Epithelial cell of esophagus (primary cell): ENCODE data around the gene TRMT11.

Source experiments
- DNase-seq: peaks from one replicate; pipeline ENCODE4 v3.0.0; 2010; ENCODE audit warnings: low read depth
- H3K4me3 ChIP-seq: 2 replicates; pipeline ENCODE4 v1.5.1; 2011; ENCODE audit warnings: mild to moderate bottlenecking, low read length, control low read depth
- CTCF ChIP-seq: IDR thresholded peaks from 2 replicates; pipeline ENCODE4 v1.5.1; 2011; ENCODE audit warnings: low read depth, mild to moderate bottlenecking, low read length, control low read depth, inconsistent platforms; ENCODE audit not compliant: insufficient read depth; ENCODE audit errors: missing control alignments

The TRMT11 gene

GRCh38 chr6:126083875-126084274 lies 97.5 kb downstream of the TRMT11 start:
- no peak for TF ChIP-seq CTCF
- no peak overlapping the region for H3K4me3 ChIP-seq
- no peak for DNase-seq

- no peak for TF ChIP-seq CTCF
- no peak overlapping the region for H3K4me3 ChIP-seq
- DNase-seq: no peak
Measured at GRCh38 chr6:126086560-126086959, 100.2 kb downstream of the TRMT11 start.
